ENCODE measurements around the gene FHAD1.

Gene FHAD1

DNA sequence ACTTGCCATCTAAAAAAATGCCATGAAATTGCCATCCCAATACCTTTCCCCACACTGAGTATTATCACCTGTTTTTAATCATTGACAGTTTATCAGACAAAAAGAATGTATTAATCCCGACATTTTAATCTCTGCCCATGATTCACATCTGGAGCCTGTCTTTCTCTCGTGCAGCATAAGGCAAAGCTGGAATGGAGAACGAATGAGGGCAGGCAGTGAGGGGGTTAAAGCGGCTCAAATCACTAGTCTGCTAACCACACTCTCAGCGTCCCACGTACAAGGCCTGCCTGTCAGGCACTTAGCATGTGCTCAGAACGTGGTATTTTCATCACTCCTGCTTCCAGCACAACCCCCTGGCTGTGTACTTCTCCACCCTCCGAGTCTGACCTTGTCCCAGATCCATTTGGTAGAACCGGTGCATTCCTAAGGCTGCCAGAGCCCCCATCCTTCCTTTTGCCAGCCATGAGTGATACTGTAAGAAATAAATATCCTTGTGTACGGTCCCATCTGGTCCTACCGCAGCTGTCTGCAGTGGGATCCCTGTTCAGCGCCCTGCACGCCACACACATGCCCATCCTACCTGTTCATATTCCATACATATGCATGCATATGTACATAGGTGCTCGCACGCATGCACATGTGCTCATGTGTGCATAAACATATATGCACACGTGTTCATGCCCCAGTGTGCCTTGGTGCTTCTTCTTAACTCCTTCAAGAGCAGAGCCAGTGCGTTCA, 34.6 kb upstream of the FHAD1 start:
- H3K4me3 ChIP-seq (ENCODE audit: low read depth, low read length), result no peak overlapping the region
- no peak for TF ChIP-seq CTCF (IDR thresholded peaks at IDR 0.05; ENCODE audit: borderline replicate concordance, insufficient read depth, low read depth, low read length)

- no peak for TF ChIP-seq CTCF (IDR thresholded peaks at IDR 0.05; ENCODE audit: borderline replicate concordance, insufficient read depth, low read depth, low read length)
- H3K4me3 ChIP-seq (ENCODE audit: low read depth, low read length), result no peak overlapping the region
Observed at GRCh38 chr1:15212954-15213291, 34.1 kb upstream of the FHAD1 start.

- TF ChIP-seq CTCF (IDR thresholded peaks at IDR 0.05; ENCODE audit: borderline replicate concordance, insufficient read depth, low read depth, low read length), result no peak
- H3K4me3 ChIP-seq (ENCODE audit: low read depth, low read length), result no peak overlapping the region
Observed at GRCh38 chr1:15213341-15213821, 33.6 kb upstream of the FHAD1 start.

- H3K4me3 ChIP-seq (ENCODE audit: low read depth, low read length), result no peak overlapping the region
- TF ChIP-seq CTCF (IDR thresholded peaks at IDR 0.05; ENCODE audit: borderline replicate concordance, insufficient read depth, low read depth, low read length), result no peak
Observed at GRCh38 chr1:15214527-15214926, 32.5 kb upstream of the FHAD1 start.

- no peak overlapping the region for H3K4me3 ChIP-seq (ENCODE audit: low read depth, low read length)
- TF ChIP-seq CTCF (IDR thresholded peaks at IDR 0.05; ENCODE audit: borderline replicate concordance, insufficient read depth, low read depth, low read length), result no peak
Observed at GRCh38 chr1:15215116-15215515, 31.9 kb upstream of the FHAD1 start.

DNA sequence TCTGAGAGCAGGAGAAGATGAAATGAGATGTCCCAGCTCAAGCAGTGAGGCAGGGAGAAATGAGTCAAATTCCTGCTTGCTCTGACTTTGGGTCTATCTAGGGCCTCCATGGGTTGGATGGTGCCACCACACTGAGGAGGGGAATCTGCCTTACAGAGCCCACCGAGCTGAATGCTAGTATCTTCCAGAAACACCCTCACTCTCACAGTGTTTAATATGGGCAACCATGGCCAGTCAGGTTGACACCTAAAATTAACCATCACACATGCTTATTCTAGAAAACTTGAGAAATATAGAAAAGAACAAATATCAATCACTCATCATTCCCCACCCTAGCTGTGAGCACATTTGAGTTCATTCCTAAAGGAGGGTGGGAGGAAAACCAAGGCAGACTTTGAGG, 29.4 kb upstream of the FHAD1 start:
- TF ChIP-seq CTCF (IDR thresholded peaks at IDR 0.05; ENCODE audit: borderline replicate concordance, insufficient read depth, low read depth, low read length), result no peak

More for the DNA sequence above, 29.4 kb upstream of the FHAD1 start:
- H3K4me3 ChIP-seq (ENCODE audit: low read depth, low read length), result no peak overlapping the region

Measured in GM12875 (cell line).